Hindlimb muscle (tissue), 1 donor: ENCODE measurements around the gene FES. TPM values are rescaled to one million over a fixed set of nuclear protein-coding genes. Genes with fewer than 3 reads are reported as not detected.
A peak's percentile ranks its signal among the peaks of the same experiment; 100 is the strongest.

Experiments used
- DNase-seq: peaks from one replicate; pipeline ENCODE4 v3.0.0-alpha.2; 2013
- polyA plus RNA-seq: library from polyadenylated mRNA; unstranded; fragments of 120-200 nt; gene quantifications from one replicate; pipeline ENCODE4 v1.2.1, GENCODE V29; 2013; ENCODE audit not compliant: insufficient read length

FES gene
- polyA plus RNA-seq, 1 donor, result 16.4 TPM

- no peak for DNase-seq
These were observed 49.0 kb downstream of the FES start for GRCh38 chr15:90933301-90933700.

GRCh38 chr15:90934256-90934948 lies 50.1 kb downstream of the FES start:
- peak; percentile 80 for DNase-seq

DNA sequence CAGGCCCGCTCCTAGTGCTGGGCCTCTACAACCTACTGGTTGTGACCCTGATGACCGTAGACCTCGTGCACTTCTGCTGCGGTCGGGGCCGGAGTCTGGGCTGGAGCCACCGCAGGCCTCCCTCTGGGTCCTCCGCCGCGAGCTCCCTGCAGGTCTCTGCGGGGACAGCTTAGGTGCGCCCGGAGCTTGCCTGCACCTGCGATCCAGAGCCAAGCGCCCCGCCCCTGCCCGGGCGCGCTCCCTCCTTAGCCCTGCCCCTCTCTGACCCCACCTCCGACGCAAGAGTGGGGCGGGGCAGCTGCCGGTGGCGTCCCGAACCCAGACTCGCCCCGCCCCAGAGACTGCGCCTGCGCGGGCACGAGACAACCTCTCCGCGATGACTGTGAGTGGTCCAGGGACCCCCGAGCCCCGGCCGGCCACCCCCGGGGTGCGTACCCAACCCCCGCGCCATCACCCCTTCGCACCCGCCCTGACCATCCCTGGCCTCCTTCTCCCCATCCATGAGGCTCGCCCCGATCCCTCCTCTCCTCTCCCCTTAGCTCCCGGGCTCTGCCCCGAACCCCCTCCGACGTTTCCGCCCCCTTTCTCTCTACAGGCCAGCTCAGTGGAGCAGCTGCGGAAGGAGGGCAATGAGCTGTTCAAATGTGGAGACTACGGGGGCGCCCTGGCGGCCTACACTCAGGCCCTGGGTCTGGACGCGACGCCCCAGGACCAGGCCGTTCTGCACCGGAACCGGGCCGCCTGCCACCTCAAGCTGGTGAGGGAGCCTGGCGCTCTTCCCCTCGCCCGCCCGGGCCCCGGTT lies 50.8 kb downstream of the FES start, which contains the start of gene UNC45A:
Gene UNC45A, plus strand, starts transcription at position 337 of the 803 bp plus-strand sequence. Its CDS starts 40 bp downstream, at position 377.
- DNase-seq, result peak; percentile 90

- no peak for DNase-seq
These were observed 52.5 kb downstream of the FES start for GRCh38 chr15:90936823-90937222.

- DNase-seq, result no peak
These were observed 54.0 kb downstream of the FES start for GRCh38 chr15:90938261-90938660.

- no peak for DNase-seq
These were observed 55.5 kb downstream of the FES start for GRCh38 chr15:90939756-90940155.

DNA sequence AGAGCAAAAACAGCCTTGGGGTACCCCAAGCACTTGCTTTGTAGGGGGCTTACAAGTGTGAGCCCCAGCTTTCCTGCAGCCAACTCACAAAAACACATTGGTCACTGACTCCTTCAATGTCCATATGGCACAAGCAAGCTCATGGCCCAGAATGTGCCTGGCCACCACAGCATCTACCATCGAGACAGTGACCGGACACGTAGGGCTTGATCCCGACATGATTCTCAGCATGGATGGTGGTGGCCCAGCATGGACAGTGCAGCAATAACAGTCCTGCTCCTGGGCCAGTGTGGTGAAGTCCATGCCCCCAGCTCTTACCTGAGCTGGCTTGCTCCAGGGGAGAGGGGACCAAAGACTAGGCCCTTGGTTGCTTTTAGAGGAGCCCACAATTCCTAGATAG lies 56.7 kb downstream of the FES start:
- no peak for DNase-seq

- no peak for DNase-seq
These were observed 58.2 kb downstream of the FES start for GRCh38 chr15:90942354-90943120.

DNA sequence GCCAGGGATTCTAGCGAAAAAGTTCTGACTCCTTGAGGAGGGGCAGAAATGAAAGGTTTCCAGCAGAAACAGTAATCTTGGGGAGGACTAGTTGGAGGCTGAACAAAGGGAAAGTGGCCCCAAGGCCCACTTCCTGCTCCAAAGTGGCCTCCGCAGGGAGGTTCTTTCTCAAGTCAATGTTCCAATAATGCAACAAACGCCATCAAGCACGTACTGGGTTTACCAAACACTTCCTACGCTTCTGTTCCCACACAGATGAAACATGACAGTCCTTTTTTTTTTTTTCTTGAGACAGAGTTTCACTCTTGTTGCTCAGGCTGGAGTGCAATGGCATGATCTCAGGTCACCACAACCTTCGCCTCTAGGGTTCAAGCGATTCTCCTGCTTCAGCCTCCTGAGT lies 60.8 kb downstream of the FES start:
- no peak for DNase-seq

Other genes starting within 250 kb of the FES start
- gene BLM, start 167.2 kb upstream of the FES start, polyA plus RNA-seq, result 3.7 TPM
- gene FURIN, start 15.9 kb upstream of the FES start, polyA plus RNA-seq, result 35.3 TPM
- gene MAN2A2, start 18.8 kb downstream of the FES start, polyA plus RNA-seq, result 39.8 TPM
- gene HDDC3, start 48.0 kb downstream of the FES start, polyA plus RNA-seq, result 10.4 TPM
- 27.1 TPM for gene UNC45A, start 50.8 kb downstream of the FES start, polyA plus RNA-seq
- 14.1 TPM for gene RCCD1, start 70.4 kb downstream of the FES start, polyA plus RNA-seq
- gene PRC1, start 110.0 kb downstream of the FES start, polyA plus RNA-seq, result 37.9 TPM
- 13.8 TPM for gene VPS33B, start 138.1 kb downstream of the FES start, polyA plus RNA-seq
- 3.9 TPM for gene SV2B, start 215.8 kb downstream of the FES start, polyA plus RNA-seq